Common myeloid progenitor, CD34-positive (primary cell): ENCODE measurements around the gene CUTC.

Experiments
- CTCF ChIA-PET: fragments of 350-600 bp; sonication (Branson Sonifier 250); formaldehyde crosslinking; loops from one replicate; lab custom pipeline; 2021; ENCODE audit warnings: antibody characterized with exemption; lab: Charles Lee
- POLR2A ChIA-PET: fragments of 350-600 bp; sonication (Branson Sonifier 250); formaldehyde crosslinking; loops from one replicate; lab custom pipeline; 2021; ENCODE audit warnings: antibody characterized with exemption; lab: Charles Lee
- DNase-seq, 3 donors: peaks; one replicate each; pipeline versions ENCODE4 v3.0.0 to v3.0.0-alpha.2; 2013
- H3K27ac ChIP-seq, 2 experiments: 1 replicate in 1 of 2; 2 replicates in 1 of 2; pipeline ENCODE4 v1.7.0; 2013; ENCODE audit warnings: inconsistent platforms in 2 of 2, low read length in 2 of 2, mild to moderate bottlenecking in 2 of 2, low read depth in 1 of 2, moderate library complexity in 1 of 2; ENCODE audit not compliant: severe bottlenecking in 2 of 2, insufficient read depth in 1 of 2, poor library complexity in 1 of 2
- H3K27me3 ChIP-seq, 5 experiments: replicated peaks in 2 of 5; 1 replicate in 3 of 5; 2 replicates in 2 of 5; pipeline versions ENCODE4 v1.6.1 to v1.7.0; 2013; ENCODE audit warnings: low read length in 4 of 5, mild to moderate bottlenecking in 2 of 5, moderate library complexity in 2 of 5, inconsistent platforms in 1 of 5; ENCODE audit not compliant: insufficient read depth in 5 of 5, control insufficient read depth in 4 of 5
- H3K36me3 ChIP-seq, 4 experiments: 1 replicate in 2 of 4; 2 replicates in 2 of 4; pipeline versions ENCODE4 v1.6.1 to v1.7.0; 2013; ENCODE audit warnings: low read length in 3 of 4, control low read depth in 1 of 4, mild to moderate bottlenecking in 1 of 4; ENCODE audit not compliant: control insufficient read depth in 4 of 4, insufficient read depth in 4 of 4
- H3K4me1 ChIP-seq, 4 experiments: 1 replicate in 3 of 4; 2 replicates in 1 of 4; pipeline versions ENCODE4 v1.6.1 to v1.7.1; 2013; ENCODE audit warnings: low read length in 3 of 4, mild to moderate bottlenecking in 3 of 4, control low read depth in 1 of 4, inconsistent platforms in 1 of 4, moderate library complexity in 1 of 4; ENCODE audit not compliant: control insufficient read depth in 4 of 4, insufficient read depth in 4 of 4; ENCODE audit errors: control extremely low read depth in 1 of 4
- H3K4me3 ChIP-seq, 7 experiments: 1 replicate in 4 of 7; 2 replicates in 3 of 7; pipeline versions ENCODE4 v1.5.1 to v1.7.0; 2013; ENCODE audit warnings: mild to moderate bottlenecking in 7 of 7, low read length in 6 of 7, moderate library complexity in 6 of 7, inconsistent platforms in 2 of 7, low read depth in 2 of 7, control low read depth in 1 of 7; ENCODE audit not compliant: insufficient read depth in 4 of 7, control insufficient read depth in 1 of 7; ENCODE audit errors: extremely low read depth in 1 of 7
- H3K9me3 ChIP-seq, 5 experiments: 1 replicate in 4 of 5; 2 replicates in 1 of 5; pipeline versions ENCODE4 v1.6.1 to v1.7.1; 2013; ENCODE audit warnings: low read length in 4 of 5, mild to moderate bottlenecking in 2 of 5, inconsistent platforms in 1 of 5, low read depth in 1 of 5, moderate library complexity in 1 of 5; ENCODE audit not compliant: control insufficient read depth in 4 of 5, insufficient read depth in 2 of 5; ENCODE audit errors: control extremely low read depth in 1 of 5
- WGBS: methylation state at CpG from one replicate; pipeline ENCODE4 v1.1.5; 2013; ENCODE audit not compliant: insufficient coverage; 5-methylcytosine and 5-hydroxymethylcytosine counted together

Gene CUTC

GRCh38 chr10:99781734-99782429, 49.8 kb downstream of the CUTC start:
- H3K9me3 ChIP-seq, result peaks cover 0 to 3% (median 0%) of the 10 kb centered on the region in 5 experiments
- no peaks in the 10 kb centered on the region for H3K36me3 ChIP-seq
- no peak overlapping the region for H3K27ac ChIP-seq
- WGBS, result 100% methylated on average over 3 of the region's 5 CpGs
- H3K27me3 ChIP-seq, result no peaks in the 10 kb centered on the region
- no peak for DNase-seq
- peaks cover 4 to 29% (median 8%) of the 10 kb centered on the region in 4 experiments for H3K4me1 ChIP-seq
- ChIA-PET CTCF (interaction anchor here (1.5 kb wide), 1 partner anchor 10 kb away, joined by 3 read pairs; no protein-coding TSS in a partner anchor), POLR2A (no interaction called here)
- H3K4me3 ChIP-seq, result no peak overlapping the region

GRCh38 chr10:99782447-99783286, 50.6 kb downstream of the CUTC start, which contains the start of gene ABCC2:
Gene ABCC2, plus strand, starts transcription at chr10:99782640. Its CDS starts 205 bp downstream, at chr10:99782845.
- Histone ChIP-seq H3K36me3 (no peaks in the 10 kb centered on the region), H3K27ac (no peak within 1 kb of the TSS), H3K4me3 (no peak within 1 kb of the TSS), H3K9me3 (peaks cover 0 to 3% (median 0%) of the 10 kb centered on the region in 5 experiments), H3K4me1 (peaks cover 0 to 22% (median 5%) of the 10 kb centered on the region in 4 experiments), H3K27me3 (no peaks in the 10 kb centered on the region)
- ChIA-PET CTCF (interaction anchor here (1.5 kb wide), 1 partner anchor 10 kb away, joined by 3 read pairs; no protein-coding TSS in a partner anchor), POLR2A (no interaction called here)
- DNase-seq, result no peak
- WGBS, result 95% methylated on average over 4 of the region's 7 CpGs

GRCh38 chr10:99784016-99784726, 52.1 kb downstream of the CUTC start:
- ChIA-PET POLR2A (interaction anchor here (0.5 kb wide), 1 partner anchor 48 kb away, joined by 3 read pairs; no protein-coding TSS in a partner anchor), CTCF (interaction anchor here (0.9 kb wide), 1 partner anchor 15 kb away, joined by 3 read pairs; no protein-coding TSS in a partner anchor)
- Histone ChIP-seq H3K36me3 (no peaks in the 10 kb centered on the region), H3K9me3 (peaks cover 0 to 2% (median 0%) of the 10 kb centered on the region in 5 experiments), H3K4me1 (peaks cover 0 to 8% (median 3%) of the 10 kb centered on the region in 4 experiments), H3K27ac (no peak overlapping the region), H3K27me3 (no peaks in the 10 kb centered on the region), H3K4me3 (no peak overlapping the region)
- peak in 1 of 3 donors; percentile 15 for DNase-seq
- 89% methylated on average over 6 of the region's 7 CpGs for WGBS

GRCh38 chr10:99784727-99785441, 52.9 kb downstream of the CUTC start:
- 100% methylated on average over 2 of the region's 6 CpGs for WGBS
- no peaks in the 10 kb centered on the region for H3K36me3 ChIP-seq
- DNase-seq, result no peak
- POLR2A ChIA-PET, result interaction anchor here (0.5 kb wide), 1 partner anchor 48 kb away, joined by 3 read pairs; no protein-coding TSS in a partner anchor
- CTCF ChIA-PET, result interaction anchor here (0.6 to 0.9 kb wide), 2 partner anchors 16 to 22 kb away, joined by 3 read pairs; no protein-coding TSS in a partner anchor
- peaks cover 0 to 1% (median 0%) of the 10 kb centered on the region in 4 experiments for H3K4me1 ChIP-seq
- H3K9me3 ChIP-seq, result peaks cover 0 to 2% (median 0%) of the 10 kb centered on the region in 5 experiments
- no peaks in the 10 kb centered on the region for H3K27me3 ChIP-seq
- H3K27ac ChIP-seq, result no peak overlapping the region
- H3K4me3 ChIP-seq, result no peak overlapping the region

GRCh38 chr10:99785646-99786045, 53.6 kb downstream of the CUTC start:
- H3K36me3 ChIP-seq, result no peaks in the 10 kb centered on the region
- CTCF ChIA-PET, result interaction anchor here (0.6 kb wide), 1 partner anchor 22 kb away, joined by 3 read pairs; no protein-coding TSS in a partner anchor
- POLR2A ChIA-PET, result no interaction called here
- 100% methylated on average over 6 of the region's 6 CpGs for WGBS
- no peak for DNase-seq
- peaks cover 0 to 2% (median 0%) of the 10 kb centered on the region in 5 experiments for H3K9me3 ChIP-seq
- H3K4me1 ChIP-seq, result no peaks in the 10 kb centered on the region
- no peak overlapping the region for H3K4me3 ChIP-seq
- H3K27me3 ChIP-seq, result no peaks in the 10 kb centered on the region
- no peak overlapping the region for H3K27ac ChIP-seq

- H3K36me3 ChIP-seq, result no peaks in the 10 kb centered on the region
- no peaks in the 10 kb centered on the region for H3K4me1 ChIP-seq
- 100% methylated on average over 1 of the region's 5 CpGs for WGBS
- no peaks in the 10 kb centered on the region for H3K27me3 ChIP-seq
- no peak overlapping the region for H3K4me3 ChIP-seq
- peaks cover 0 to 2% (median 0%) of the 10 kb centered on the region in 5 experiments for H3K9me3 ChIP-seq
- DNase-seq, result no peak
- no peak overlapping the region for H3K27ac ChIP-seq
- ChIA-PET CTCF (no interaction called here), POLR2A (no interaction called here)
Observed at GRCh38 chr10:99787311-99787710, 55.3 kb downstream of the CUTC start.
